Stimulated activated CD4-positive, alpha-beta T cell treated with anti-CD3 and anti-CD28 coated beads, Interleukin-12 subunit alpha, Interleukin-12 subunit beta, amount 100 ng/mL, for 24 hours (primary cell): ENCODE data around the gene ADAM12.

ENCODE experiments used
- DNase-seq, 2 experiments: peaks; one replicate each; pipeline ENCODE4 v3.0.0-alpha.2; 2020; ENCODE audit warnings: low read depth in 2 of 2

ADAM12 gene

DNA sequence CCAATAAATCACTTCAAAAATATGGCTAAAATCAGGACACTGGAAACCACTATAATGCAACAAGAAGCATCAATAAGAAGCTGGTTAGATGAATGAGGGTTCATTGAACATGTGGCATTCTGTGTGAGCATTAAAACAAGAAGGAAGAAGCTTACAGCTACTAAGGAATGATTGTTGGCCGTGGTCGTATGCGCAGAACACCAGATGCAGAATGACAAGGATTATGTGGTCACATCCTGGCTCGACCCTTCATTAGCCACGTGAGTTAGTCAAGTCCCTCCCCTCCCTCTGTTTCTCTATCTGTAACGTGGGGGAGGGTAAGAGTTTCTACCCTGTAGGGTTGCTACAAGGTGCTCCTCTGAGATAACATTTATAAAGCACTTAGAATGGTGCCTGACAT lies 174.3 kb downstream of the ADAM12 start:
- DNase-seq = no peak

DNA sequence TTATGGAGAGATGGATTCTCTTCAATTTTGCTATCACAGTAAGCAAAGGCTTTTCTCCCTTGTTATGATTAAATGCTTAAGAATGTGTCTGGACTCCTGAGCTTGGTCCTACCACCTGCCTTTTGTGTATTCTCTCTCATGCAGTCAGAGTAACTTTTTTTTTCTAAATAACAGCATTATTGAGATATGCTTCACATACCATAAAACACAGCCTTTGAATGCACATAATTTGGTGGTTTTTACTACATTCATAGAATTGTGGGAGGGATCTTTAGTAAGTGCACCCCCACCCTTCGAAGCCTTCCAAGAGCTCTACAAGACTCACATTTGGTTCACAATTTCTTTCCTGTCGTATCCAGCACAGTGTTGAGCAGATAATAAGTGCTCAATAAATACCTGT lies 175.5 kb downstream of the ADAM12 start:
- no peak for DNase-seq

DNA sequence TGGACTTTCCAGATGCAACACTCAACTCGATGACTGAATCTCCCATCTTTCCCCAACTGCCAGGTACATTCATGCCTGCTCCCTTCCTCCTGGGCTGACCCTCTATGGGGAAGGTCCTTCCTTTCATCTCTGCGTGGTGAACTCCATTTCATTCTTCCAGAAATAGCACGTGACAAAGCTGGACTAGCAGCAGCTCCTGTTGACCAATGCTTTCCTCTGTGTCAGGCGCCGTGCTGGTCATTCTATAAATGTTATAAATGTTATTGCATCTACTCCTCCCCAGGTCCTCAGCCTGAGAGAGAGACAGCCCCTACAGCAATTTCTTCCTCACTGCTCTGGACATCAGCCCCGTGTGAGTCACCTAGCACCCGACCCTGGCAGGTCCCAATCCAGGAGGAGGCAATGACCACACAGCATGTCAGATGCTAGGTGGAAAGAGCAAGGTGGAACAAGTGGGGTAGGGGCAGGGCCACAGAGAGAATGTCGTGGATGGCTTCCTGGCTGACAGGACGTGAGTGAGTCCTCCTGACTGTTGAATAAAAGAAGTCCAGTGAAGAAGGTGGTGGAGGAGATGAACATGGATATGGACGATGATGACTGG lies 178.1 kb downstream of the ADAM12 start:
- DNase-seq = no peak

DNA sequence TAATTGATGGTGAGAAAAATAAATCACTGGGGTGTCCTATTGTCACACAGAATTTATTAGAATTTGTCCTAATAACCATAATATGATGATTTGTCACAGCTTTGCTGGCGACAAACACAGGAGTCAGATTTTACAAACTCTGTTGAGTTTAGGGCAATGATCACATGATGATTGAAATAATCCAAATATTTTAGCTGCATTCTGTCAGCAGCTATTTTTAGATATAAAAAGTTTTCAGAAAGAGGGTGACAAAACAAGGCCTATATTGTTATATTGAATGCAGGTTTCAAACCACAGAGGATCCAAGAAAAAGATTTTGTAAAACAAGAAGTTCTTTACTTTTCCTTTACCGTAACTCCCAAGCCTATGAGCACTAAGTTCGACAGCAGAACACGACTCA lies 178.8 kb downstream of the ADAM12 start:
- no peak for DNase-seq

DNA sequence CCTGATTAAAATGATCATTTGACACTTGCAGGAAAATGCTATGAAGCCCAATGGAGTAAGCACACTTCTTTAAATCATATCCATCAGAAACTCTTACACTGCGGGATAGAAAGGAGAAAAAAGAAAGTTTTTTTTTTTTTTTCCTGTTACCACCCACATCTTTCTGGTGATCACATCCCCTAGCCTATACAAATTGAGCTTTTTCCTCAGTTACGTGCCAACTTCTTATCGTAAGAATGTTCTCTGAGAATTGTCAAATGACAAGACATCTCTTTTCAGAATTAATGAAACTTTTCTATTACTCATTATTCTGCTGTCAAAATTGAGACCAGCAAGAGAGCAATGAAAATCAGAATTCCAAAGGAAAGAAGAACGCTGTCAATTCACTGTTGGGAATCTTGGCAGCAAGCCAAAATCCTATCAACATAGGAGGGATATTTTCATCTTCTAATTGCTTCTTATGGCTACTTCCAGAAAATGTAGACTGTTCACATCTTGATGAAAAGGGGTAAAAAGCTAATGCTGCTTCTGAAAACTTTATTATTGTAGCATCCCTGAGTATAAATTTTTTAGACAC lies 179.5 kb downstream of the ADAM12 start:
- no peak for DNase-seq

DNA sequence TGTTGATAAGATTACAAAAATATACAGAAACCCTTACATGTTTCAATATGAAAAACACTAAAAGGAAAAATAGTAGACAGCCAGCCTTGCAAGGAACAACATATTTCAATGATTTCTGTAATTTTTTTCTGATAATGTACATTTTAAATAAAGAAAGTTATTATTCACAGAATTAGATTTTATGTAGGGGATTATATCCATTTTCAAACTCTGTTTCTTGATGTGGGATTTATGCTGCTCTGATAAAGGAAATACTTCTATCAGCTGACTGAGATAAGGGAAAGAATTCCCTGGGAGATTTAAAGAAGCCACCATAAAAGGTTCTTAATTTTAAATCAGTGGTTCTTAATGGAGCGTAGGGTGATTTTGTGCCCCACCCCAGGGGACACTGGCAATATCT lies 180.4 kb downstream of the ADAM12 start:
- no peak for DNase-seq

DNA sequence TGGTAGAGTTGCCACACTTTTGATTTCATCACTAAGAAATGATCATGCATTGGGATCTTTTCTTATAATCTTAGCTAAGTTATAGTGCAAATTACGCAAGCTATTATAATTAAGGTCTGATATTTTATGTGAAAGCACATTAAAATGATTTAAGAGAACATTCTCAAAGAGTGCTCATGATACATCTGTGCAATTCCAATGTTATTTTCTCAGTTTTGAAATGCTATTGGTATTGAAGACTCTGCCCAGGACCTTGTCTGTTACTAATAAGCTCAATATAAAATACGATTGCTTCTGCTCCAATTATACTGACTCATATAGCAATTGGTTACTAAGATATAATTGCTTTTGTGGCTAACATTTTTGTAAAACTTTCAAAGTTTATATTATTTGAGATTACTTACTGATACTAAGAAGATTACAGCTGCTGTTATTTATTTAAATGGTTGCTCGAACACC lies 180.9 kb downstream of the ADAM12 start:
- no peak for DNase-seq

DNA sequence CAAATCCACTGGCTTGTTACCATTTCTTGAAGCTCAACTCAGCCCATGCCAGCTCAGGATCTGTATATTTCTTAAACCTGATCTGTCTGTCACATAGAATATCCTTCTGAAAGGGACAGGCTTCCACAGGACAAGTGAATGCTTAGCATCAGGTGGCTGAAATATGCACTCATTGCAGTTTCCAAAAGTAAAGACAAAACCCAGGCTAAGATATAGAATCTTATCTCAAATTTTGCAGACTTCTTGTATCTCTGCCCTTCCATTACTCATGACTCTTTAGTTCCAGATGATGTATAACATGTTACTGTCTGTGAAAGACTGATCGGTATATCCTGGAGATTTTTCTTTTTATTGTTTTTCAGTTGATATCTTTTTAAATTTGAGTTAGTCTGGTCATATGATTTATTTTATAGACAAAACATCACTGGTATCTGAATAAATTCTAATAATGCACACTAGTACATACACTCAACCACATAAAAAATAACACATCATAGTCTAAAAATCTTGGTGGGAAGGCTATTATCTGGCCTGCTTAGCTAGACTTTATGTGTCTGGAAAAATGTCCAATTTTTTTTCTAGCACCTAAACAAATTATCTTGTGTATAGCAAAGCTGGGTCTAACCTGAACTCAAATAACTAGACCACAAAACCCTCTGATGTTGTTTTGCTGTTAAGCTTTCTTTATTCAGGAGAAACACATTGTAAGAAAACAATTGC lies 182.6 kb downstream of the ADAM12 start:
- DNase-seq = no peak

DNA sequence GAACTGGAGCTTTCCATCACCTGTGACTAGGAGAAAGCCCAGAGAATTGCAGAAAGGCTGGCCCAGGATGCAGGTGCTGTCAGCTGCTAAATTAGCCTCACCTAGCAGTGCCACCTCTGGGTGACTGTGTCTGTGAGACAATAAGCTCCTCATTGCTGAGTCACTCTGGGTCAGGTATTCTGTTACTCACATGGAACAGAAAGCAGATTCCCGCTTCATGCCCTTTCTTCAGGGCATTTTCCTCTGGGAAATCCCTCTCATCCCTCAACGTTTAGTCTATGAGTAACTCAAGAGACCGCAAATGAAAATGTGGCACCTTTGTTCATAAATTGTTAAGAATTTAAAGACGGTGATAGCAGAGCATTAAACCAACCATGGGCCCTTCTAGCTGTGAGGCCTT lies 184.0 kb downstream of the ADAM12 start:
- no peak for DNase-seq

DNA sequence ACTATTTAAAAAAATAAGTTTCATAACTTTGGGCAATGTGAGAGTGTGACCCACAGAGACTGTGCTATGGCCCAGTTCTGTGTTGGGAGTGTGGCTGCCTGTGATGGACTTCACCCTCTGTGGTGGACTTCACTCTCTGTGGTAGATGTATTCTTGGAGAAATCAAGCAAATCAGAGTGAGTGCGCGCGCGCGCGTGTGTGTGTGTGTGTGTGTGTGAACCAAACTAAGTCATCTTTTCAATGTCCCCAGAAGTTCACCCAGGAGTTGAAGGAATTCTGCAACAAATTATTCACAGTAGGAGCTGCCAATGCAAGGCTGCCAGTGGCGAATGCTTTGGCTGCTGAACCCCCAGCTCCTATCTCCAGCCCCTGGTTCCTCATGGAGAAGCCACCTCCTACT lies 184.5 kb downstream of the ADAM12 start:
- no peak for DNase-seq

DNA sequence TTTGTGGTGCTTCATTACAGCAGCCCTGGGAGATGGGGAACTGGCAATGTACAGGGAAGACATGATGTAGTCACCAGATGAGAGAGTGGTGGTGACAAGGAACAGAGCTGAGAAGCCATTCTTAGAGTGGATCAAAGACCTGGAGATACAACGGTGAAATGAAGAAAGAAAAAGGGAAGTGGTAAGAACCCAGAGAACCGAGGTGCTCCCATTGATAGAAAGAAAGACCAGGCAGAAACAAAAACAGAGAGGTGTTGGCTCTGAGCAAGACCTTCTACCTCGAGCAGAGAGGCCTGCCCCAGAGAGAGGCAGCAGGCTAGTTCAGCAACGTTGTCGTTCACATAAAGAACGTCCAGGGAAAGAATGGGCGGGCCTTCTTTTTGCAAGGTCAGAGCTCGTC lies 186.7 kb downstream of the ADAM12 start:
- no peak for DNase-seq

DNA sequence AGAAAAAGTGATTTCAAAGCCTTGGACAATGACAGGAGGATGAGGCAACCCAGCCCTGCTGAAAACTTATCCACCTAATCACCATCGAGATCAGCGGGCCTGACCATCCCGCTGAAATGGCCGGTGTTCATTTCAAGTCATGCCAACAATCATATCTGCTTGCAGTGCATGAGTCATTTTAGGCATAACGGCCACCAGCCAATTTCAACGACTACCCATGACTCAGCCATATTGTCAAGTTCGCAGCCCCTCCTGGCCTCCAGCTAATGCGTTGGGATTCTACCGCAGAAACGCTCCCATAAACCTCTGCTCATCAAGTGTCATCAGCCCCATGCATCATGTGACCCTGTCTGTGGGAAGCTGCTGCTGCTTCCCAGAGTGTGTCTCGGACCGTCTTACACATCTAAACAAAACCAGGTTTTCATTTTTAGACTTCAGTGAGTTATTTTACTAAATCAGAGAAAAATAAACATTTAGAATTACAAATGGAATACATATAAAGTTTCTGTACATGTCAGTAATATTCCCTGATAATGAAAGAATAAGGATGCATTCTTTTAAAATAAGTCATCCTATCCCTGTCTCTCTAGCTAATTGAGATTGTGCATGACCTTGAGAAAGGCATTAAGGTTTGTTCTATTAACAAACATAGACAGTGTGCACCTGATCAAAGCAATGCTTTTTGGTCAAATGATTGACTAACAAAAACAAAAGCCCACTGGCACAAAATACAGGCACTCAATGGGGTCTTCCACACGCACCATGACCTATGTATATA lies 188.9 kb downstream of the ADAM12 start:
- DNase-seq = no peak

DNA sequence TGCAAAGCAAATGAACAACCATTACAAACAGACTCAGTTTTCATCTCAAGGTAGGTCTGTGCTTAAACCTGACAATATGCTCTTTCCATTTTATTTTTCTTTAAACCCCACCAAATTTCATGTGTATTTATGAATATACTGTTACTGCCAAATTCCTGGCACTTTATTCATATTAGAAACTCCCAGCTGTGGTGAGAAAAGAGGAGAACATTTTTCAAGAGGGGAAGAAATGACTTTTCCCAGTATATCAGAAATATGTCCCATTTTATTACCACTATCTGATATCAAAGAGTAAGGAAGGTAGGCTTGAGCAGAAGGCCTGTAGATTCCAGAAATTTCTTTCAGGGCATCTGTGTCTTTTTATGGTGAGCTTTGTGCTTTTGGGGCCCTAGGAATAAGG lies 189.6 kb downstream of the ADAM12 start:
- DNase-seq = no peak

DNA sequence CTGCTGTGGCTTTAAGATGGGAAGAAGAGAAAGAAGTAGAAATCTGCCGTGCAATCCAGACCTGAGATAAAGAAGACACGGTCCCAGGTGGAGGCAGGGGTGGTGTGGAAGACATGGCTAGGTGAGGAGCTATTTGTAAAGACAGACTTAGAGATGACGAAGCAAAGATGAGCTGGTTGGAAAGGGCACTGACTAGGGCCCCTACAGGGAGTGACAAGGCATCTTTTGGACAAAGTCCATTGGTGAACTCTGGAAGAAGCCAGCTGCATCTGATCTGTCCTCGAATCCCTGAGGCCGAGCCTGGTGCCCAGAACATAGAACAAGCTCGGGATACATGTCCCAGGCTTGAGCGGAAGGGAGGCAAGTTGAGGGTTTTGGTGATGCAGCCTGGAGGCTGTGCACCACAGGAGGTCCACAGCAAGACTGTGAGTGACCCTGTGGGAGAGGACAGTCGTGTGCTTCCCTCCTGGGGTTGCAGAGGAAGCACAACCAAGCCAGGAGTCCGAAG lies 191.2 kb downstream of the ADAM12 start:
- no peak for DNase-seq

DNA sequence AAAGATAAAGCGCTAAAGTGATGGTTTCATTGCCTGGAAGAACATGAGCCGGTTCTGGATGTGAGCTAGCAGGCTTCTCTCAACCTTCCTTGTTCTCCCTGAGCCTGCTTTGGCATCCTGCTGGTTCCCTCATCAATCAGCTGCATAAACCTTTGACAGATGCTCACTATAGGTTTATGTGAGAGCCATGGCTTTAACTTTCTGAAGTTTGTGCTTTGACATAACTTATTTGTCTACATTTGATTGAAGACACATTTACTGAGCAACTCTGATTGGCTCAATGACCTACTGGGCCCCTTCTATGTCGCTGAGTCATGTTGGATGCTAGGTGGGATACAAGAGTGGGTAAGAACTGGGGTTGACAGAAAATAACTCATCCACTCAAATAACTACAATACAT lies 192.0 kb downstream of the ADAM12 start:
- DNase-seq = no peak

DNA sequence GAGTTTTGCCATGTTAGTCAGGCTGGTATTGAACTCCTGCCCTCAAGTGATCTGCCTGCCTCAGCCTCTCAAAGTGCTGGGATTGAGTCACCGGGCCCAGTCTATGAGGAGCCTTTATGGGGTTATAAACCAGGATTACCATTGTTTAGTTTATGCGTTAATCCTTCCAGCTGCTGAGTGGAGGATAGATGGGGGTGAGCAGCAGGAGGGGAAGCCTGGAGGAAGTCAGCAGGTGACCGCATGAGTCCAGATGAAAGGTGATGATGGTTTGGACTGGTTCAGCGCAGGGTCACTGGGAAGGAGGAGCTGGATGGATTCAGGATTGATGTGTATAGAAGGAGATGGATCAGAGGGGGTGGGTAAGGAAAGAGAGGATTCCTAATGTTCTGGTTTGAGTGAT lies 197.1 kb downstream of the ADAM12 start:
- DNase-seq = no peak

DNA sequence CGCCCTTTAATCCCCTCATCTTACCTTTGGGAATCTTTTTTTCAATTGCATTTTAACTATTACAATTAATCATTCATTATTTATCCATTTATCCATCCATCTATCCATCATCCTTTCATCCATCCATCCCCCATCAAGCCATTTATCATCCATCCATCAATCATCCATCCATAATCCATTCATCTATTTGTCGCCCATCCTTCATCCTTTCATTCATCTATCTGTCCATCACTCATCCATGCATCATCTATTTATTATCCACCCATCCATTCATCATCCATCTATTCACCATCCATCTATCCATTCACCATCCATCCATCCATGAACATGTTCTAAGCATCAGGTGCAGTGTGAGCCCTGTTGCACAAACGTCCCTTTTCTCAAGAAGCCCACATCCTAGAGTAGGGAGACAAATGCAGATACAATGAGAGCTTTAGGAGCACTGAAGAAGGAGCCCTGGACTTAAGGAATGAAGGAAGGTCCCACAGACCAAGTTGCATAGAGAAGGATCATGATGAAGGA lies 199.5 kb downstream of the ADAM12 start:
- no peak for DNase-seq

DNA sequence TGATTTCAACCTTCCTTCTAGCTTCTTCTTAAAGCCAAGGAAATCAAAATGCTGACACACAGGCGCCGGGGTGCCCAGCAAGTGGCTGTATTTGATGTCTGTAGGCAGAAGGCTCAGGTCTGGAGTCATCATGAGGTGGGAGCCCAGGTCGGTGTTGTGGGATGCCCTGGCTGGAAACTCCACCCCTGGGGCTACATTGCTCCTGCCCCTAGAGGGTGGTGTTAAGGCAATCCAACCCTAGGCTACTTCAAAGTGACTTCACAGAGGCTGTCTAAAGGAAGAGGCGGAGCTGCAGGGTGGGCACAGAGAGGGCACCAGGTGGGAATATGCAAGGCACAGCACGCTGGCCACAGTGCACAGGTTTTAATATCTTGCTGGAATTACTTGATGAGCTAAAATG lies 200.9 kb downstream of the ADAM12 start:
- DNase-seq = no peak

DNA sequence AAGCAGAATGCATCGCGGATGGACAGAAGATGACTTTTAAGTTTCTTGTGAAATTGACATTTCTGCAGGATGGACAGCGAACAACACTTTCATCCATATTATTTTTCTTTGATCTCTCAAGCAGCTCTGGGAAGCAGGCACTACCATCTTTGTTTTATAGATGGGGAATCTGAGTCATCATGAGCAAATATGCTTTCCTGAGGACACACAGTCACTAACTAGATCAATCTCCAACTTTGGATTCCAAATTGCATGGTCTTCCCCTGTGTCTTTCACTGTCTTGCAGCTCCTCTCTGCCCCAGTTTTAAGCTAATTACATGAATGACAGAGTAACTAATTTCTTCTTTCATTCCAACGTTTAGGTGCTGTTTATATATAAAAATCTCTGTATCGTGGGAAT lies 201.5 kb downstream of the ADAM12 start:
- no peak for DNase-seq

DNA sequence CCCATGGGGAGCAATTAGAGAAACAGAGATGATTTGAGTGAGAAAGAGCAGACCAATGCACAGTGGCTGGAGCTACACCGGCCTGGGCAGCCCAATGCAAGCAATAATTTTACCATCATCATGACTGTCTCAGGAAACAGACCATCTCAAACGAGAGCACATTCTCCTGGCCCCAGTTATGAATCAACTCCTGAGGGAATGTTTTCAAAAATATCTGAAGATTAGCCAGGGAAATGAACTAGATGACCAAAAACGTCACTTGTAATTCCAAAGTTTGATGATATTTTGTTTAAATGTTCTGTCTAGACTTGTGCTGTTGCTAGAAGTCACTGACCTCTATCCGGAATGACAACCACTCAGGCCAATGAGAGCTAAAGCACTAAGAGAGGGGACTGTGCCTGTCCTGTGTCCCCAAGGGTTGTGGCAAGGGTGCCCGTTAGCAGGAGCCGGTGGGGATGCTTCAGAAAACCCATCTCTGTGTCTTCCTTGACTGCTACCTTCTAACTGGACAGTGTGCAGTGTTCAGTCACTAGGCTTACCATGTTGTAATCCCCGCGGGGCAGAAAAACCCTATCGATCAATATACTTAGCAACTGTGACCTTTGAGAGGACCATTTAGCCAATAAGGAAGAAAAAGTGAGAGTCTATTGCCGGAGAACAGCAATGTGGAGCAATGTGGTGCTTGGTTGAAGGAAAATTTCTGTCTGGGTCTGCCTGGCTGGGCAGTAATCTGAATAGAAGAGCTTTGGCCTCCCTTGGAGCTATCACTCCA lies 202.4 kb downstream of the ADAM12 start:
- no peak for DNase-seq

DNA sequence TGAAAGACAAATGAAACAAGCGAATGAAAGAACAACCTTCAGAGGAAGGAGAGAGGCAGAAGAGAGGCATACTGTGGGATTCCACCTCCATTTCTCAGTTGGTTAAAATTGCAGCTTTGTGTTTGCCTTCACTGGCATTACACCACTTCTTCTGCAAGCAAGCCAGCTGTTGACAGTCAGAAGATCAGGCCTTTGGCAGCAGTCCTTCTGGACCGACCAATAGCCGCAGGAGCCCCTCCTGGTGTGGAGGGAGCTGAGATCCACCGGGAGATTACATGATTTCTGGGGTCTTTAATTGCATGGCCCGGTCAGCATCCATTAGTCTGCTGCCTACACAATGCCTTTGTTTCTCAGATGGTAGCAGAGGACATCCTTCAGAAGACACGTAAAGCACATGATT lies 206.7 kb downstream of the ADAM12 start:
- DNase-seq = no peak
